ENCODE results near the gene KCTD20.

GRCh38 chr6:36442671-36443470 lies at the start of gene KCTD20, which contains the start of gene PXT1:
- TF ChIP-seq CTCF (IDR thresholded peaks at IDR 0.05) (peak in 2 of 4 experiments; percentile 2 to 32), POLR2A (IDR thresholded peaks at IDR 0.05) (peak; percentile 78 to 93)
